Activated CD4-positive, alpha-beta memory T cell treated with anti-CD3 and anti-CD28 coated beads, Interleukin-2, amount 10 ng/mL, durations not matched to agents 7 days and 5 days (primary cell): ENCODE data around the gene NRP1. TPM values are rescaled to one million over a fixed set of nuclear protein-coding genes. Genes with fewer than 3 reads are reported as not detected.

Experiments
- CTCF ChIA-PET: fragments of 350-600 bp; sonication (Branson Sonifier 250); formaldehyde crosslinking; loops from one replicate; lab custom pipeline; 2021; ENCODE audit warnings: antibody characterized with exemption, inconsistent platforms; lab: Charles Lee
- POLR2A ChIA-PET: fragments of 350-600 bp; sonication (Branson Sonifier 250); formaldehyde crosslinking; loops from one replicate; lab custom pipeline; 2021; ENCODE audit warnings: antibody characterized with exemption; lab: Charles Lee
- DNase-seq: peaks from one replicate; pipeline ENCODE4 v3.0.0-alpha.2; 2020
- H3K27ac Mint-ChIP-seq: one replicate; pipeline ENCODE4 v1.8.0; 2021; ENCODE audit warnings: mild to moderate bottlenecking, mixed read lengths
- H3K27me3 Mint-ChIP-seq: one replicate; pipeline ENCODE4 v1.8.0; 2021; ENCODE audit warnings: mixed read lengths
- H3K36me3 Mint-ChIP-seq: one replicate; pipeline ENCODE4 v1.8.0; 2021; ENCODE audit warnings: low read depth, mixed read lengths
- H3K4me1 Mint-ChIP-seq: one replicate; pipeline ENCODE4 v1.8.0; 2021; ENCODE audit warnings: mixed read lengths
- H3K4me3 Mint-ChIP-seq: one replicate; pipeline ENCODE4 v1.8.0; 2021; ENCODE audit warnings: mild to moderate bottlenecking, mixed read lengths
- H3K9me3 Mint-ChIP-seq: one replicate; pipeline ENCODE4 v1.8.0; 2021; ENCODE audit warnings: mixed read lengths
- total RNA-seq, 2 experiments: library from RNA; stranded (reverse); gene quantifications; one replicate each; pipeline ENCODE4 v1.2.3, GENCODE V29; 2021

Gene NRP1
- total RNA-seq, 2 experiments from 2014 or later, result 2.0 to 2.6 TPM

DNA sequence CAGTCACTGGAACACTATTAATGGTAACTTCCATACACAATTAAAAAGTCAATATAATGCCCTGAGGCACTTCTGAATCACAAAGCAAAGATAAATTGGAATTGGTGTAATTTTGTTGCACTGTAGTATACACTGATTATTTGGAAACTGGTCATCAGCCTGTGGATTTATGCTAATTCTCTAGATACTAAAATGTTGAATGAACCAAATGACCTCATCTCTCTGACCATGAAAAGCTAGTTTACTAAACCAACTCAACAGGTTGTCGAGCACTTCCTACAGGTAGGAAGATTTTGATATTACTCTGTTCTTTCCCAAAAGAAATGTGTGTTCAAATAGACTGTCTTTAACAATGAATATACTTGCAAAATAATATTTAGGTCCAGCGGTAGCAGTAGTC lies 5.3 kb downstream of the NRP1 start:
- POLR2A ChIA-PET, result no interaction called here
- Mint-ChIP-seq H3K27me3 (peaks cover 52% of the 10 kb centered on the region), H3K27ac (no peak overlapping the region), H3K9me3 (no peaks in the 10 kb centered on the region), H3K4me1 (peaks cover 24% of the 10 kb centered on the region), H3K36me3 (no peaks in the 10 kb centered on the region), H3K4me3 (no peak overlapping the region)
- CTCF ChIA-PET, result no interaction called here
- no peak for DNase-seq

DNA sequence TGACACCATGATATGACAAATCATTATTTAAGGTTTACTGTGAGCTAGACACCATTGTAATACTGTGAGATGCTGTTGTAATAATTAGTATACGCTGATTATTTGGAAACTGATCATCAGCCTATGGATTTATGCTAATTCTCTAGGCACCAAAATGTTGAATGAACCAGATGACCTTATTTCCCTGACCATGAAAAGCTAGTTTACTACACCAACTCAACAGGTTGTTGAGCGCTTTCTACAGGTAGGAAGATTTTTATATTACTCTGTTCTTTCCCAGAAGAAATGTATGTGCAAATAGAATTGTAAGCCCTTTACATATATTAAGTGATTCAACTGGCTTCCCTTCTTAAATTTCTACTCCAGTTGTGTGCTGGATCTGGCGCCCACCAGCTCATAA lies 6.2 kb downstream of the NRP1 start:
- H3K9me3 Mint-ChIP-seq, result no peaks in the 10 kb centered on the region
- ChIA-PET POLR2A (no interaction called here), CTCF (interaction anchor here (2.9 kb wide), 1 partner anchor 1310 kb away, joined by 11 read pairs; no protein-coding TSS in a partner anchor)
- H3K4me3 Mint-ChIP-seq, result no peak overlapping the region
- H3K36me3 Mint-ChIP-seq, result no peaks in the 10 kb centered on the region
- DNase-seq, result no peak
- H3K27ac Mint-ChIP-seq, result no peak overlapping the region
- H3K4me1 Mint-ChIP-seq, result peaks cover 17% of the 10 kb centered on the region
- peaks cover 46% of the 10 kb centered on the region for H3K27me3 Mint-ChIP-seq

DNA sequence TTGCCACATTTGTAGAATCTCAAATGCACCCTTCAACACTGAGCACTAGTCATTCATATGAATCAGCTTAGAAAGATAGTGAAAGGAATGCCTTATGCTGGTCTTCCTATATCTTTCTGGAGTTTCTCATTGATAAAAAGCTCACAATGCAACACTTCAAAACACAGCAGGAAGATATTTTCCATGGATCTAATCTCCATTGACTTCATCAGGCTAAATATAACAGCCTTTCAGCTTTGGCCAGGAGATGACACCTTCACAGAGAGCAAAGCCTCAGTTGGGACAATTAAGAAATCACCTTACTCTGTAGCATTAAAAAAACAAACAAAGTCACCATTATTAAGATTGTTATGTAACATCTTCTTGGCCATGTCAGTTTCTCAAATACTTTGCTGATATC lies 6.7 kb downstream of the NRP1 start:
- H3K27ac Mint-ChIP-seq, result no peak overlapping the region
- no peak overlapping the region for H3K4me3 Mint-ChIP-seq
- ChIA-PET POLR2A (no interaction called here), CTCF (interaction anchor here (0.9 to 2.9 kb wide), 2 partner anchors 134 to 1310 kb away, joined by 5 to 11 read pairs; no protein-coding TSS in a partner anchor)
- H3K27me3 Mint-ChIP-seq, result peaks cover 42% of the 10 kb centered on the region
- no peaks in the 10 kb centered on the region for H3K9me3 Mint-ChIP-seq
- DNase-seq, result no peak
- H3K36me3 Mint-ChIP-seq, result no peaks in the 10 kb centered on the region
- H3K4me1 Mint-ChIP-seq, result peaks cover 12% of the 10 kb centered on the region

DNA sequence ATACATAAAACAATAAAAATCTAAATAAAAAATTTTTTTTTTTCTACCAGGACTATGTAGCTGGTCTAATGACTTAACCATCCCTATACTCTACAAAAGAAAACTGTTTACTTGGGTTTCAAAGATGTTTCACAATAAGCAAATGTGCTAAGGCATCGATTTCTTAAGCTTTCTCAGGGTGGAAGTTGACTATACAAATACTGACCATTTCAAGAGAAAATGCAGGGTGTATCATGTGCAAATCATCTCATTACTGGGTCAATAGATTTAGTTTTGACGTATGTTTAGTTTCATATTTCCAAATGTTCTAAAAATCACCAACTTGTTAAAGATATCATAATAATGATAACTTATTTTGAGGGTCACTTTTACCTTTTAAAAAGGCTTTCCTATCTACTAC lies 7.5 kb downstream of the NRP1 start:
- Mint-ChIP-seq H3K4me3 (no peak overlapping the region), H3K27me3 (peaks cover 35% of the 10 kb centered on the region), H3K4me1 (peaks cover 8% of the 10 kb centered on the region), H3K36me3 (no peaks in the 10 kb centered on the region), H3K9me3 (no peaks in the 10 kb centered on the region), H3K27ac (no peak overlapping the region)
- ChIA-PET CTCF (interaction anchor here (0.9 to 2.9 kb wide), 2 partner anchors 133 to 1311 kb away, joined by 5 to 11 read pairs; no protein-coding TSS in a partner anchor), POLR2A (no interaction called here)
- DNase-seq, result no peak

DNA sequence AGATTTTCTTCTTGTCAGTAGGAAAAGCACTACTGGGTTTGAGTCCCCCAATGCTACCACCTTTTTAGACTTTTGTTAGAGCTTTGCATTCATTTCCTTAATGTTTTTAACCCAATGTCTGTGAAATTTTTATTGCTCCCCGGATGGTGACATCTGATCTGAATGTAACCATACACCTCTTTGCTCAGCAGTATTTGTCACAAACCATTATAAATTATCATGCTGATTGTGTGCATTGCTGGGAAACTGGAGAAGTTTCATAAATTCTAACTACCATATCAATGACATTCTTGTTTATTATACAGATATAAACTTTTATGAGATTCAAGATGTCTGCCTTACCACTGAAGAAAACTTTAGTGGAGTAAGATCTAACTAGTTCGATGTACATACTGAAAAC lies 8.5 kb downstream of the NRP1 start:
- Mint-ChIP-seq H3K4me1 (peaks cover 2% of the 10 kb centered on the region), H3K4me3 (no peak overlapping the region), H3K27me3 (peaks cover 25% of the 10 kb centered on the region), H3K36me3 (no peaks in the 10 kb centered on the region), H3K9me3 (no peaks in the 10 kb centered on the region), H3K27ac (no peak overlapping the region)
- POLR2A ChIA-PET, result no interaction called here
- no peak for DNase-seq
- CTCF ChIA-PET, result interaction anchor here (2.9 kb wide), 1 partner anchor 1312 kb away, joined by 11 read pairs; no protein-coding TSS in a partner anchor

DNA sequence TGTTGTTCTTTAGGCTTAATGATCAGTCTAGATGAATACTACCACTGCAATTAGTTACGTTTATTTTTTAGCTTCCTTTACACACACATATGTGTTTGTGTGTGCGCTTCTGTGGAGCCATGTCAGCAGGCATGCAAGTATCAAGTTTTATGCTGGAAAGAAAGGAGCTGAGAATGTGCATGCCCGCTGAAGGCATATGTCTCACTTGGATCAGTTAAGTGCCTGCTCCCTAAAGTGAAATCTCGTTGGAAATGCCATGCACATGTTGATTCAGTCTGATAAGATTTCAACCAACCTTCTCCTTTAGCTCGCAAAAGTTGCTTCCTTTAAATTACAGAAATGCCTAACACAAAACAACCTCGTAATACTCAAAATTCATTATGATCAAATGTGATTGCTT lies 10.7 kb downstream of the NRP1 start:
- Mint-ChIP-seq H3K9me3 (no peaks in the 10 kb centered on the region), H3K27ac (no peak overlapping the region), H3K36me3 (no peaks in the 10 kb centered on the region), H3K4me1 (no peaks in the 10 kb centered on the region), H3K27me3 (peaks cover 17% of the 10 kb centered on the region), H3K4me3 (no peak overlapping the region)
- CTCF ChIA-PET, result interaction anchor here (1.1 kb wide), 1 partner anchor 9 kb away, joined by 4 read pairs; no protein-coding TSS in a partner anchor
- no peak for DNase-seq
- POLR2A ChIA-PET, result no interaction called here

DNA sequence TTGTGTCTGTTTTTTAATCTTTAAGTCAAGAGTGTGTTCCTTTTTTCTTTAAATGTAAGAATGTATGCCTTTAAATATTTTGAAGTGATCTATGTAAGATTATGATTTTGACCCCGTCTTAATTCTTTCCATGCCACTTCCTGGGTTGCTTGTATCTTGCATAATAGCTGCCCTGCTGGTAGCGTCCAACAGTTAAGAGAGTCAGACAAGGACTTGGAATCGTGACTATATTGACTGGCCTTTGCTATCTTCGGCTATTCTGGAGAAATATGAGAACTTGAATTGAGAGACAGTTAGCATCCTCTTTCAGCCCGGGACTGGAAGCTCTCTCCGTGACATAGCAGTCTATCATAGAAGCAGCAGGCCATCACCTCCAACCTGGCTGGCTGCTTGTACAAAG lies 13.0 kb downstream of the NRP1 start:
- Mint-ChIP-seq H3K9me3 (no peaks in the 10 kb centered on the region), H3K36me3 (no peaks in the 10 kb centered on the region), H3K27me3 (peaks cover 11% of the 10 kb centered on the region), H3K4me3 (no peak overlapping the region), H3K4me1 (no peaks in the 10 kb centered on the region), H3K27ac (no peak overlapping the region)
- ChIA-PET CTCF (no interaction called here), POLR2A (no interaction called here)
- no peak for DNase-seq

DNA sequence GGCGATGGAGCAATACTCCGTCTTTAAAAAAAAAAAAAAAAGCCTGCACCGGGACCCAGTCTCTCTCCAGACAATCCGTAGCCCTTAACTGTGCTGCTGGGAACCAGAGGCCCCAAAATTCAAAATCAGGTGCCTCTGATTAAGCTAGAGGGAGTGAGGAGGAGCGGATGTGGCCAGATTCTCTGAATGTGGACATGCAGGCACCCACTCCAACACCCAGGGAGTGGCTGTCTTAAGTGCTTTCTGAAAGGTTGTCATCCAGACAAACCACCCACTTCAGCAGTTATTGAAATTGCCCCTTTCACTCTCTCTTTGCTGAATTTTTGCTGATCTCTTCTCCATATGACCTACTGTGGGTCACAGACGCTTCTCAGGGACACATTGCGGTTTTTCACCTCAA lies 14.2 kb downstream of the NRP1 start:
- ChIA-PET CTCF (no interaction called here), POLR2A (no interaction called here)
- H3K27me3 Mint-ChIP-seq, result peaks cover 7% of the 10 kb centered on the region
- H3K9me3 Mint-ChIP-seq, result no peaks in the 10 kb centered on the region
- no peaks in the 10 kb centered on the region for H3K36me3 Mint-ChIP-seq
- H3K4me1 Mint-ChIP-seq, result no peaks in the 10 kb centered on the region
- DNase-seq, result no peak
- no peak overlapping the region for H3K4me3 Mint-ChIP-seq
- no peak overlapping the region for H3K27ac Mint-ChIP-seq

DNA sequence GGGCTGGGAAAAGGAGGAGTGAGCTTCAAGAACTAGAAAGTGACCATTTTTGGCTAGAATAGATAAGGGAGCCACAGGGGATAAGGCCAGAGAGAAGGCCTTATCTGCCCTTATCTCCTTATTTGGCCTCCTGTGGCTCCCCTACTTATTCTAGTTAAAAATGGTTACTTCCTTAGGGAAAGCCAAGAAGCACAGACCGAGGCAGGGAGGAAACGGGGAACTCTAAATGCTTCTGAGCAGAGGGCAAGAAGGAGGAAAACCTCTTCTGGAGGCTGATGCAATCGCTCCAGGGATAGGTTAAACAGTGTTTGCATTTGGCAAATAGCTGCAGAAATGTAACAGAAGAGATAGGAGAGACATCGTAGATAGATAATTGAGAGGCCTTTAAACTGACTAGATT lies 18.6 kb downstream of the NRP1 start:
- H3K36me3 Mint-ChIP-seq, result no peaks in the 10 kb centered on the region
- H3K4me1 Mint-ChIP-seq, result no peaks in the 10 kb centered on the region
- no peak overlapping the region for H3K27ac Mint-ChIP-seq
- H3K9me3 Mint-ChIP-seq, result no peaks in the 10 kb centered on the region
- H3K4me3 Mint-ChIP-seq, result no peak overlapping the region
- no peak for DNase-seq
- ChIA-PET POLR2A (no interaction called here), CTCF (no interaction called here)
- peaks cover 2% of the 10 kb centered on the region for H3K27me3 Mint-ChIP-seq

DNA sequence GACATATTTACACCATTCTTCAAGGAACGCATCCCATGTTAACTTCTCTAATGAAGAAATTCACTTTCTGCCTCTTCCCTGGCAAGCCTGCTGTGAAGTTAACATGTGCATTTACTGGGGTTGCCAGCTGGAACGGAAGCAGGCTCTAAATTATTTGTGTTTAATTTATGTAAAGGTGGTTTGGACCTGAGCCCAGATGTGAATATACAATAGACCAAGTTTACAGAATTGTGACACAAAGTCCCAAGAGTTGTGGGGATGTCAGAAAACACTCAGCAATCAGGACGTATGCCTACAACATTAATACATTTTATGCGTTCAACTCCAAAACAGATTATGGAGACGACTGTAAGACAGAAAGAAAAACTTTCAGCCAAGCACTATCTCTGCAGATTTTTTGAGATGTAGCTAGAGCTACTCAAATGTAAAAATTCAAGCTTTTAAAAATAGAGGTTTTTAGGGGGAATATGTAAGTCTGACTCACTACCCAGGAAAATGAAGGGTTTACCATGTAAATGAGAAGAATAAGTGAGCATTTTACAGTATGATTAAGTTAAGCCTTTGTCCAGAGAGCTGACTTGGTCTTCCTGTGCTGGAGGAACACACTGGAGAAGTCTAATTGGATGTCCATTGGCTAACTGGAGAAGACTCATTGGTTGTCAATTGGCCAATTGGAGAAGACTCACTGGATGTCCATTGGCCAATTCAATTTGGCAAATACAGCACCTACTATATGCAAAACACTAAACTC lies 19.5 kb downstream of the NRP1 start:
- peaks cover 2% of the 10 kb centered on the region for H3K27me3 Mint-ChIP-seq

DNA sequence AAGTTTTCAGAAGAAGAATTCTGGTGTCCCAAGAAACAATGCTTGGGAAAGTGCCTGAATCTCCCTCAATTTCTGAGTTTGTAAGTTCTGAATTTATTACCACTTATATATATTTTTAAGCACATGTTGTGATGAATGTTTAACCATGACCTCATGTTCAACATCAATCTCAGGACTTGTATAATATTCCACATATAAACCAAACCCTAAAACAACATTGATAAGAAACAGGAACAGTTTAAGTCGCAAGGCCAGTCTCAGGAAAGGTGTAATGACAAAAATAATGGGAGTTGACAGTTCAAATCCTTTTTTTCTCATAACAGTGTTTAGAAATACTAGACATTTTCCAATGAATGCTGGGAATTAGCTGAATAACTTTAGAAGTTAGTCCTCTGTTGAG lies 22.8 kb downstream of the NRP1 start:
- no peak overlapping the region for H3K27ac Mint-ChIP-seq
- H3K27me3 Mint-ChIP-seq, result peaks cover 2% of the 10 kb centered on the region
- peaks cover 5% of the 10 kb centered on the region for H3K4me1 Mint-ChIP-seq
- no peaks in the 10 kb centered on the region for H3K9me3 Mint-ChIP-seq
- ChIA-PET CTCF (interaction anchor here (1.1 kb wide), 1 partner anchor 9 kb away, joined by 3 read pairs; no protein-coding TSS in a partner anchor), POLR2A (no interaction called here)
- H3K36me3 Mint-ChIP-seq, result no peaks in the 10 kb centered on the region
- DNase-seq, result no peak
- no peak overlapping the region for H3K4me3 Mint-ChIP-seq

More for the DNA sequence above, 19.5 kb downstream of the NRP1 start:
- ChIA-PET POLR2A (no interaction called here), CTCF (no interaction called here)
- no peaks in the 10 kb centered on the region for H3K9me3 Mint-ChIP-seq
- H3K27ac Mint-ChIP-seq, result no peak overlapping the region
- no peaks in the 10 kb centered on the region for H3K4me1 Mint-ChIP-seq
- no peak for DNase-seq
- no peaks in the 10 kb centered on the region for H3K36me3 Mint-ChIP-seq
- no peak overlapping the region for H3K4me3 Mint-ChIP-seq

DNA sequence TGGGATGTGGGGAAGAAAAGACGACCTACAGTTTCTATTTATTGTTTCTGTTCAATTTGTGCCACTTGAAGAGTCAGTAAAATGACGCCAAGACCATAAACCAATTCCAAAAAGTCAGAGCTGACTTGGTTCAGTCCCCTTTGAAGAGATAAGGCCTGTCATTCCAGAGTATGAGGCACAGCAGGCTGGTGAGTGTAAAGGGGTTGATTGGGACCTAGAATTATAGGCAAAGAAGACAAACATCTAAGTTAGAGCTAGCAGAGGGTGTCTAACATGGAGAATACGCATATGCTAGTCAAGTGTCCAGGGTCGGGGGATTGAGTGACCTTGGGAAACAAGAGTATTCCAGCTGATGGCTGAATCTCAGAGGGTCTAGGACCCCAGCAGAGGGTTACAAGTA lies 23.6 kb downstream of the NRP1 start:
- no peaks in the 10 kb centered on the region for H3K9me3 Mint-ChIP-seq
- H3K4me1 Mint-ChIP-seq, result peaks cover 5% of the 10 kb centered on the region
- ChIA-PET CTCF (no interaction called here), POLR2A (no interaction called here)
- H3K27me3 Mint-ChIP-seq, result no peaks in the 10 kb centered on the region
- no peak overlapping the region for H3K4me3 Mint-ChIP-seq
- no peak for DNase-seq
- H3K27ac Mint-ChIP-seq, result no peak overlapping the region
- H3K36me3 Mint-ChIP-seq, result no peaks in the 10 kb centered on the region

DNA sequence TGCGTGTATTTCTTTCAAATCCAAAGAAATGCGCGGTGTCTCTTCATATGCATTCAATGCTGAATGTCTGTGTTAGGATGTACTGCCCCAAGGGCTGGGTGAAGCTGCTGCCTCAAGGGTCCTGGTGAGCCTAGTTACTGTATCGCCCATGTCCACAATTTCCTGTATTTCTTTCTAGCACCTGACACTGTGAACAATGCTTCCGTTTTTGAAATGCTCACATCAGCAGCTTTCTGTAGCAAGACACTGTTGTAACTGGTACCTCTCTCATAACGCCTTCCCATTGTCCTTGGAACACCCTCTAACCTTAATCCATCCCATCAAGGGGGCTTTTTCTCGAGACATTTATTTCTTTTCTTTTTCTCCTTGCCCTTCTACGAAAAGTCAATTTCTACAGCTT lies 25.1 kb downstream of the NRP1 start:
- Mint-ChIP-seq H3K9me3 (no peaks in the 10 kb centered on the region), H3K4me3 (no peak overlapping the region), H3K36me3 (no peaks in the 10 kb centered on the region), H3K4me1 (peaks cover 5% of the 10 kb centered on the region), H3K27me3 (no peaks in the 10 kb centered on the region), H3K27ac (no peak overlapping the region)
- POLR2A ChIA-PET, result no interaction called here
- CTCF ChIA-PET, result interaction anchor here (0.6 to 0.7 kb wide), 2 partner anchors 557 to 1346 kb away, joined by 3 read pairs; no protein-coding TSS in a partner anchor
- DNase-seq, result no peak

DNA sequence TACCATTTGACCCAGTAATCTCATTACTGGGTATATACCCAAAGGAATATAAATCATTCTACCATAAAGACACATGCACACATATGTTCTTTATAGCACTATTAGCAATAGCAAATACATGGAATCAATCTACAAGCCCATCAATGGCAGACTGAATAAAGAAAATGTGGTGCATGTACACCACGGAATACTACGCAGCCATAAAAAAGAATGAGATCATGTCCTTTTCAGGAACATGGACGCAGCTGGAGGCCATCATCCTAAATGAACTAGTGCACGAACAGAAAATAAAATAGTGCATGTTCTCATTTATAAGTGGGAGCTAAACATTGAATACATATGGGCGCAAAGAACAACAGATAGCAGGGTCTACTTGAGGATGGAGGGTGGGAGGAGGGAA lies 26.6 kb downstream of the NRP1 start:
- CTCF ChIA-PET, result no interaction called here
- Mint-ChIP-seq H3K9me3 (no peaks in the 10 kb centered on the region), H3K36me3 (no peaks in the 10 kb centered on the region), H3K4me1 (peaks cover 5% of the 10 kb centered on the region), H3K27me3 (peaks cover 2% of the 10 kb centered on the region), H3K27ac (no peak overlapping the region), H3K4me3 (no peak overlapping the region)
- DNase-seq, result no peak
- POLR2A ChIA-PET, result no interaction called here
